ENCODE measurements around the gene CELF6.

DNA sequence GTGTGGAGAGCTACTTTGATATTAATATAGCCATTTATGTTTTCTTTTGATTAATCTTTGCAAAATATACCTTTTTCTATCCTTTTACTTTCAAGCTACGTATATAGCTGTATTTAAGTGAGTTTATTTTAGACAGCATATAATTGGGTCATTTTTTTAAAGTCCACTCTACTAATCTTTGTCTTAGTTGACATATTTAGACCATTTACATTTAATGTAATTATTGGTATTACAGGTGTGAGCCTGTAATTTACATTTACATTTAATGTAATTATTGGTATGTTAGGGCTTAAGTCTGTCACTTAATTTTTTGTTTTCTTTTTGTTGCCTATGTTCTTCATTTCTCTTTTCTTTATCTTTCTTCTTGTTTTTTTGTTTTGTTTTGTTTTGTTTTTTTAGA, 3.8 kb upstream of the CELF6 start:
- no peak for TF ChIP-seq EZH2 (IDR thresholded peaks at IDR 0.05; ENCODE audit: low read depth, unreplicated experiment)
- TF ChIP-seq POLR2AphosphoS5 (IDR thresholded peaks at IDR 0.05; ENCODE audit: low read depth) = no peak
- no peak for TF ChIP-seq CTCF (conservative IDR thresholded peaks at IDR 0.05; ENCODE audit: low read depth in 2 of 2)
- TF ChIP-seq NANOG (IDR thresholded peaks at IDR 0.05; ENCODE audit: borderline replicate concordance) = no peak
- TF ChIP-seq CREB1 (CRISPR knock-in tag; IDR thresholded peaks at IDR 0.05; ENCODE audit: low read depth) = no peak
- no peak for TF ChIP-seq EZH2phosphoT487 (IDR thresholded peaks at IDR 0.05; ENCODE audit: unreplicated experiment)
- TF ChIP-seq ZNF331 (CRISPR knock-in tag; IDR thresholded peaks at IDR 0.05; ENCODE audit: low read depth) = no peak
- TF ChIP-seq, protein P1, sequence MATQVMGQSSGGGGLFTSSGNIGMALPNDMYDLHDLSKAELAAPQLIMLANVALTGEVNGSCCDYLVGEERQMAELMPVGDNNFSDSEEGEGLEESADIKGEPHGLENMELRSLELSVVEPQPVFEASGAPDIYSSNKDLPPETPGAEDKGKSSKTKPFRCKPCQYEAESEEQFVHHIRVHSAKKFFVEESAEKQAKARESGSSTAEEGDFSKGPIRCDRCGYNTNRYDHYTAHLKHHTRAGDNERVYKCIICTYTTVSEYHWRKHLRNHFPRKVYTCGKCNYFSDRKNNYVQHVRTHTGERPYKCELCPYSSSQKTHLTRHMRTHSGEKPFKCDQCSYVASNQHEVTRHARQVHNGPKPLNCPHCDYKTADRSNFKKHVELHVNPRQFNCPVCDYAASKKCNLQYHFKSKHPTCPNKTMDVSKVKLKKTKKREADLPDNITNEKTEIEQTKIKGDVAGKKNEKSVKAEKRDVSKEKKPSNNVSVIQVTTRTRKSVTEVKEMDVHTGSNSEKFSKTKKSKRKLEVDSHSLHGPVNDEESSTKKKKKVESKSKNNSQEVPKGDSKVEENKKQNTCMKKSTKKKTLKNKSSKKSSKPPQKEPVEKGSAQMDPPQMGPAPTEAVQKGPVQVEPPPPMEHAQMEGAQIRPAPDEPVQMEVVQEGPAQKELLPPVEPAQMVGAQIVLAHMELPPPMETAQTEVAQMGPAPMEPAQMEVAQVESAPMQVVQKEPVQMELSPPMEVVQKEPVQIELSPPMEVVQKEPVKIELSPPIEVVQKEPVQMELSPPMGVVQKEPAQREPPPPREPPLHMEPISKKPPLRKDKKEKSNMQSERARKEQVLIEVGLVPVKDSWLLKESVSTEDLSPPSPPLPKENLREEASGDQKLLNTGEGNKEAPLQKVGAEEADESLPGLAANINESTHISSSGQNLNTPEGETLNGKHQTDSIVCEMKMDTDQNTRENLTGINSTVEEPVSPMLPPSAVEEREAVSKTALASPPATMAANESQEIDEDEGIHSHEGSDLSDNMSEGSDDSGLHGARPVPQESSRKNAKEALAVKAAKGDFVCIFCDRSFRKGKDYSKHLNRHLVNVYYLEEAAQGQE (IDR thresholded peaks at IDR 0.05; ENCODE audit: unreplicated experiment) = no peak
- TF ChIP-seq STAT1 (IDR thresholded peaks at IDR 0.05; ENCODE audit: unreplicated experiment) = no peak
- TF ChIP-seq ZNF462 (CRISPR knock-in tag; IDR thresholded peaks at IDR 0.05) = no peak
- no peak for TF ChIP-seq JUNB (IDR thresholded peaks at IDR 0.05; ENCODE audit: unreplicated experiment)
- TF ChIP-seq ETS1 (IDR thresholded peaks at IDR 0.05) = no peak
- TF ChIP-seq ZNF114 (CRISPR knock-in tag; IDR thresholded peaks at IDR 0.05) = no peak
